ENCODE measurements around the gene TRAF1. TPM values are rescaled to one million over a fixed set of nuclear protein-coding genes. Genes with fewer than 3 reads are reported as not detected.
A peak's percentile ranks its signal among the peaks of the same experiment; 100 is the strongest.

The TRAF1 gene
- total RNA-seq, 4 donors from 2014 or later, result 3.5 to 12.2 (median 7.5) TPM

DNA sequence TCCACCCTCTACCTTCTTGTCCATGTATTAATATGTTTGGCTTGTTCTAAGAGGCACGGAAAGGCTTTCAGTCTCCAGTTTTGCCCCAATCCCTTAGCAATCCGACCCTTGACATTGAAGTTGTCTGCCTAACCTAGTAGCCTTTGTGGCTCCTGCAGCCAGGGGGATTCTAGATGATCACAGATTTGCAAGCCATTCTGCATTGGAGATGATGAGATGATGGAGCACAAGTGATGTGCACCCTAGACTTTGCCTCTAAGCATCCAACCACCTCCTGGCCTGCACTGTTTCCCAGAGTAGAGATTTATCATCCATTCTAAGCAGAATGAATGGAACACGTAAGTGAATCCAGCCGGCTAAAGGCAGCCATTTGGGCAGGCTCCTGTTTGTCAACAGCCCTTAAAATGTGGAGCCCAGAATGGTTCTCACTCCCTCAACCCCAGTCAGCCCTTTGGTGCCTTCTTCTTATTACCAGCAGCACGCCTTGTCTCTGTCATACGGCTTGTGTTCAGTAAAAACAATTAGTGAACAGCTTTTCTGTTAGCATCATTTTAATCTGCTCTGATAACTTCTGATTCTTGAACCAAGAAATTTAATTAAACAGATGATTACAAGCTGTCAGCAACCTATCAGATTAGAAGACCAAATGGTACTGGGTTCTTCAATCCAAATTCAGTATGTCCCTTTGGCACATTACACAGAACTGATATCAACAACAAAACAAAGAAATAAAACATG lies 5.7 kb upstream of the TRAF1 start:
- WGBS, result 66% methylated on average over 6 of the region's 6 CpGs
- no peak for DNase-seq (ENCODE audit: low spot score in 2 of 2)
- H3K4me1 ChIP-seq, result peaks cover 86% of the 10 kb centered on the region

GRCh38 chr9:120931231-120932085 lies 4.9 kb upstream of the TRAF1 start:
- no peak overlapping the region for H3K4me3 ChIP-seq
- peak overlapping the region; percentile 81 for H3K27ac ChIP-seq
- no peak for DNase-seq (ENCODE audit: low spot score in 2 of 2)
- 30% methylated on average over 4 of the region's 4 CpGs for WGBS
- TF ChIP-seq POLR2AphosphoS5 (IDR thresholded peaks at IDR 0.05) (no peak), EP300 (IDR thresholded peaks at IDR 0.05) (no peak), CTCF (IDR thresholded peaks at IDR 0.05) (no peak), POLR2A (IDR thresholded peaks at IDR 0.05) (no peak)
- H3K4me1 ChIP-seq, result peaks cover 78% of the 10 kb centered on the region
- H3K36me3 ChIP-seq, result no peaks in the 10 kb centered on the region
- H3K9me3 ChIP-seq, result no peaks in the 10 kb centered on the region
- no peaks in the 10 kb centered on the region for H3K27me3 ChIP-seq

More for the DNA sequence above, 5.7 kb upstream of the TRAF1 start:
- H3K36me3 ChIP-seq, result no peaks in the 10 kb centered on the region
- H3K27ac ChIP-seq, result peak overlapping the region; percentile 81
- no peaks in the 10 kb centered on the region for H3K9me3 ChIP-seq
- no peak overlapping the region for H3K4me3 ChIP-seq
- TF ChIP-seq POLR2A (IDR thresholded peaks at IDR 0.05) (no peak), EP300 (IDR thresholded peaks at IDR 0.05) (no peak), CTCF (IDR thresholded peaks at IDR 0.05) (no peak), POLR2AphosphoS5 (IDR thresholded peaks at IDR 0.05) (no peak)
- H3K27me3 ChIP-seq, result no peaks in the 10 kb centered on the region

DNA sequence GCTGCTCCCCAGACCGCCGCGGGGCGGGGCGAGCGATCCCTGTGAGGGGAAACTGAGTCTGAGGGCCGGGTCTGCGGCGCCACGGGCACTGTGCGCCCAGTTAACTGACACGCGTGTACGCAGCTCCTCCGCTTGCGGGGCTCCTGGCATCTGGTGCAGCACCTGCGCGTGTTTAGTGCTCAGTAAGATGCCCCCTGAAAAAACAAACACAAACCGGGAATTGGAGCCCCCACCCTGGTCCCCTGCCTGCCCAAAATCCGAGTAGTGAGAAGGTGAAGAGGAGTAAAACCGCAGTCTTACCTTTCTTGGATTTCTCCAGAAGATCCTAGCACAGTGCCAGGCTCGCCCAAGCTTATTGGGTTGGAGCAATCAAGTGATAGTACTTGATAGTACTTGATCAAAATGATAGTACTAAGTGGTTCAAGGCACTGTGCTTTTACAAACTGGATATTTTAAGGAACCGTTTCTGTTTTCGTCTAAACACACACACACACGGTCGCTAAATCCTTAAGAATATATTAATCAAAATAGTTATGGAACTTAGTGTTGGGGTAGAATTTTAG lies 2.7 kb upstream of the TRAF1 start:
- peaks cover 56% of the 10 kb centered on the region for H3K4me1 ChIP-seq
- H3K4me3 ChIP-seq, result peak overlapping the region; percentile 72
- peak overlapping the region; percentile 87 for H3K27ac ChIP-seq
- H3K9me3 ChIP-seq, result no peaks in the 10 kb centered on the region
- H3K36me3 ChIP-seq, result no peaks in the 10 kb centered on the region
- no peaks in the 10 kb centered on the region for H3K27me3 ChIP-seq
- no peak for TF ChIP-seq POLR2AphosphoS5 (IDR thresholded peaks at IDR 0.05)
- peak in 1 of 2 donors; percentile 7 for TF ChIP-seq POLR2A (IDR thresholded peaks at IDR 0.05)
- WGBS, result 41% methylated on average over 10 of the region's 26 CpGs
- no peak for DNase-seq (ENCODE audit: low spot score in 2 of 2)

- peak in 1 of 2 donors; percentile 8 for TF ChIP-seq POLR2A (IDR thresholded peaks at IDR 0.05)
- TF ChIP-seq POLR2AphosphoS5 (IDR thresholded peaks at IDR 0.05), result no peak
- TF ChIP-seq EP300 (IDR thresholded peaks at IDR 0.05), result no peak
- peak in 1 of 2 donors; percentile 15 for TF ChIP-seq CTCF (IDR thresholded peaks at IDR 0.05)
- DNase-seq (ENCODE audit: low spot score in 2 of 2), result peak; percentile 84 to 90
- Histone ChIP-seq H3K36me3 (no peaks in the 10 kb centered on the region), H3K4me1 (peaks cover 50% of the 10 kb centered on the region), H3K27me3 (no peaks in the 10 kb centered on the region), H3K9me3 (no peaks in the 10 kb centered on the region), H3K27ac (peak overlapping the region; percentile 87), H3K4me3 (peak overlapping the region; percentile 72)
- WGBS, result under 1% methylated on average over 17 of the region's 73 CpGs
These were observed 2.1 kb upstream of the TRAF1 start for GRCh38 chr9:120928483-120929228.

DNA sequence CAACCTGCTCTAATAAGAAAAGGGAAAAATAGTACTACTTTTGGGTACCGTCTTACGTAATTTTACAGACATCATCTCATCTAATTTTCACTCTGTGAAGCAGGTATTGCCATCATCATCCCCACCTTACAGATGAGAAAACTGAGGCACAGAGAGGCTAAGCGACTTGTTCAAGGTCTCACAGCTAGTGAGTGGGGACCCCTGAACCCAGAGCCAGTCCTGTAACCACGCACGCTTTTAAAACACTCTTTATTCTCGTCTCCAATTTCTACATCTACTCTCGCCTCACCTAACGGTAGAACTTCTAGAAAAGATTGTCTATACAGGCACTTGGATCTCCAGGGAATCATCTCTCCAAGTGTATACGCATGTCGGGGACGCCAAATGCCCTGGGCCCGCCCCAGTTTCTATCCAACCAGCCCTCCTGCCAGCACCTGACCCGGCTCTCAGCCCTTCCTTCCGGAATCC lies 1.5 kb upstream of the TRAF1 start:
- peaks cover 46% of the 10 kb centered on the region for H3K4me1 ChIP-seq
- 40% methylated on average over 14 of the region's 14 CpGs for WGBS
- DNase-seq (ENCODE audit: low spot score in 2 of 2), result no peak

More for the DNA sequence above, 1.5 kb upstream of the TRAF1 start:
- peak overlapping the region; percentile 87 for H3K27ac ChIP-seq
- H3K27me3 ChIP-seq, result no peaks in the 10 kb centered on the region
- H3K4me3 ChIP-seq, result peak overlapping the region; percentile 72
- TF ChIP-seq POLR2AphosphoS5 (IDR thresholded peaks at IDR 0.05), result no peak
- no peak for TF ChIP-seq CTCF (IDR thresholded peaks at IDR 0.05)
- no peak for TF ChIP-seq POLR2A (IDR thresholded peaks at IDR 0.05)
- no peak for TF ChIP-seq EP300 (IDR thresholded peaks at IDR 0.05)
- no peaks in the 10 kb centered on the region for H3K36me3 ChIP-seq
- no peaks in the 10 kb centered on the region for H3K9me3 ChIP-seq

Data from suprapubic skin (tissue), 4 donors.